ENCODE data around the gene GDF7. TPM values are rescaled to one million over a fixed set of nuclear protein-coding genes. Genes with fewer than 3 reads are reported as not detected.

The GDF7 gene
- total and polyA plus RNA-seq, 4 donors, result 4.1 to 16.4 (median 15.7) TPM

DNA sequence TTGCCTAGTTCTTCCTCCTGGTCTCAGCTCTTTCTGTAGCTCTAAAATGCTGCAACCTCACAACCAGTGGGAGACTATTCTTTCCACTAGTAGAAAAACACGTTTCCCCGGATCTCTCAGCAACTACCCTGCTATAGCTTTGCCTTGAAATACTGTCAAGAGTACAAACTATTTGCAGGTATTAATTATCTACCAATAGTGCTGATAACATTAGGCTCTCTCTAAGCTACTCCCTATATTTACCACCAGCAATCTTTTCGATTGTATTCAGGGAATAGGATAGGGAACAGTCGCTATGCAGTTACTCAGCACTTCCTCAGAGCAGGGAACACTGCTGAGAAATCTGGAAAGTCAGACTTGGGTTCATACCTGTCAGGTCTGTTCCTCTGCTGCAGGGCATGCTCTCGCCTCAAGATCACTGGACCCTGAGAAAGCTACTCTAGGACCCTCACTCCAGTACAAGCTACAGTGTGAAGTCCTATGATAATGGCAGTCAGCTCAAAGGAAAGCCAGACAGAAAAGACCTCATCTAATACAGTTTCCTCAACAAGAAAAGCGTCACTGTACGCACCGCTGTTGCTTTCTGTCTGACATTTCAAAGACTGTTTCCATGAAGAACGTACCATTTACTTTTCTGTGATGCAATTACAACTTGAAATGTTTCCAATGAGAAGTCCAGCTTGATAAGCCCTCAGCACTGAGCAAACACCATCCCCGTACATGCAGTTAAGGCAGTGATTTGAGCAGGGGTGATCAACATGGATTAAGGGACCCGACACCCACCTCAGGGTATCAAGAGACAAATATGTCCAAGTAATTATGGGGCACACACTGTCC, 22.7 kb downstream of the GDF7 start:
- no peaks in the 10 kb centered on the region for H3K27me3 ChIP-seq (ENCODE audit: control insufficient read depth in 1 of 2, insufficient read depth in 2 of 2, low read length in 1 of 2)
- ATAC-seq (ENCODE audit: low FRiP score) (no peak), DNase-seq (no peak)
- intact Hi-C loops (cut with DNase I), result loop anchor here in 1 of 2 donors (10.0 kb wide), 1 partner anchor 65 kb away; no protein-coding TSS in a partner anchor
- H3K36me3 ChIP-seq (ENCODE audit: control insufficient read depth in 1 of 2, insufficient read depth in 2 of 2, low read length in 1 of 2), result peaks cover 0 to 2% of the 10 kb centered on the region in 2 donors
- H3K9me3 ChIP-seq (ENCODE audit: control insufficient read depth, low read length), result no peaks in the 10 kb centered on the region
- no peak overlapping the region for H3K4me3 ChIP-seq (ENCODE audit: low read length in 2 of 2)
- 76 to 87% methylated on average over 11 of the region's 11 CpGs for WGBS, 2 donors
- no peak overlapping the region for H3K27ac ChIP-seq (ENCODE audit: low read depth in 1 of 2, low read length in 2 of 2)
- H3K4me1 ChIP-seq (ENCODE audit: control insufficient read depth in 1 of 2, insufficient read depth in 2 of 2, low read length in 2 of 2), result no peaks in the 10 kb centered on the region

DNA sequence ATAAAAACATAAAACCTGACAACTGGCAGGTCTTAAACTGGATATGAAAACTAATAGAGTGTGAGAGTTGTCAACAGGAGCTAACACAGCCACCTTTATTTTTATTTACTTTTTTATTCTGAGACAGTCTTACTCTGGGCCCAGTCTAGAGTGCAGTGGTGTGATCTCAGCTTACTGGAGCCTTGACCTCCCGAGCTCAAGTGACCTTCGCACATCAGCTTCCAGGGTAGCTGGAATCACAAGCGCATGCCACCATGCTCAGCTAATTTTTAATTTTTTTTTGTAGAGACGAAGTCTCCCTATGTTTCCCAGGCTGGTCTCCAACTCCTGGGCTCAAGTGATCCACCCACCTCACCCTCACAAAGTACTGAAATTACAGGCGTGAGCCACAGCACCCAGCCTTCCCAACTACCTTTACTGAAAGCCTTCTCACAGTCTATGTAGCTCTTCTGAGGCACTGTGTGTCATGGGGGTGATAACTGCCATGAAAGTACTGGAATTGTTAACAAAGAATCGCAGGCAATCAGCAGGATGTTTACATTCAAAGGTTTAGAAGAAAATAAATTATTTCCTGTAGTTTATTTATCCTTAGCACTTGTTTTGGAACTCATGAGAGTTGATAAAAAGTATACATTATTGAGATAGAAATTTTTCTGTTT, 24.3 kb downstream of the GDF7 start:
- peaks cover 0 to 2% of the 10 kb centered on the region in 2 donors for H3K36me3 ChIP-seq (ENCODE audit: control insufficient read depth in 1 of 2, insufficient read depth in 2 of 2, low read length in 1 of 2)
- intact Hi-C loops (cut with DNase I), result loop anchor here in 1 of 2 donors (10.0 kb wide), 1 partner anchor 64 kb away; no protein-coding TSS in a partner anchor
- WGBS, 2 donors, result 86 to 88% methylated on average over 6 of the region's 6 CpGs

DNA sequence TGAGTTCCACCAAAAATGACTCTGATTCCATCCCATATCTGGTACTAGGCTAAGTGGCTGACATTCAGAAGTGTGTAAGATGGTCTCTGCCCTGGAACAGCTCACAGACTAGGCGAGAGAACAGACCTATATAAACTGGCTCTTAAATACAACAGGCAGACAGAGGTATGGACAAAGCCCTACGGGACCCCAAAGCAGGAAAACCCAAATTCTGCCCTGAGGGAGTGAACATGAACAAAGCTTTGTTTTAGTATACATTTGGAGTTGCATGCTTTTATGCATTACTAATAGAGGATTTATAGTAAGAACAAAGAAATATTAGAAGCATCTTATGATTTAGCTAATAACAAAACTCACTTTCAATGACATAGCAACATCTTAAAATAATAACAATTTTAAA, 25.1 kb downstream of the GDF7 start:
- no peak for ATAC-seq (ENCODE audit: low FRiP score)
- DNase-seq, result no peak

More for the DNA sequence above, 24.3 kb downstream of the GDF7 start:
- no peak overlapping the region for H3K27ac ChIP-seq (ENCODE audit: low read depth in 1 of 2, low read length in 2 of 2)
- no peaks in the 10 kb centered on the region for H3K9me3 ChIP-seq (ENCODE audit: control insufficient read depth, low read length)
- H3K27me3 ChIP-seq (ENCODE audit: control insufficient read depth in 1 of 2, insufficient read depth in 2 of 2, low read length in 1 of 2), result no peaks in the 10 kb centered on the region
- ATAC-seq (ENCODE audit: low FRiP score), result no peak
- DNase-seq, result no peak
- no peaks in the 10 kb centered on the region for H3K4me1 ChIP-seq (ENCODE audit: control insufficient read depth in 1 of 2, insufficient read depth in 2 of 2, low read length in 2 of 2)
- H3K4me3 ChIP-seq (ENCODE audit: low read length in 2 of 2), result no peak overlapping the region

DNA sequence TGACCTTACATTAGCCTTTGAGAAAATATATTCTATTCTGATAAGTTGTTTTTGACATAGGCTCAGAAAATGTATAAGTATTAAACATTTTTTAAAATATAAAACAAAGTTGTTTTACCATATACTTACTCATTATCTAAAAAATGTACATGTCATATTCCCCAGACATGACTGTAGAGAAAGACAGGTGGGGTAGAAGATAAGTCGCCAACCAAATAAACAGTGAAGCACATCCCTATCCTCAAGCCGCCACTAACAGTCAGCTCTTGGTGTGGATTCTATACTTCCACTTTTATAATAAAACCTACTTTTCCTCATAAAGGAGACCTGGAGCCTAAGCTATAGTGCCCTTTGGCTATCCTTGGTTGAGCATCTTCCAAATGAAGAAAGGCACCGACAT, 26.4 kb downstream of the GDF7 start:
- Histone ChIP-seq H3K27ac (ENCODE audit: low read depth in 1 of 2, low read length in 2 of 2) (no peak overlapping the region), H3K4me1 (ENCODE audit: control insufficient read depth in 1 of 2, insufficient read depth in 2 of 2, low read length in 2 of 2) (no peaks in the 10 kb centered on the region), H3K36me3 (ENCODE audit: control insufficient read depth in 1 of 2, insufficient read depth in 2 of 2, low read length in 1 of 2) (no peaks in the 10 kb centered on the region), H3K27me3 (ENCODE audit: control insufficient read depth in 1 of 2, insufficient read depth in 2 of 2, low read length in 1 of 2) (no peaks in the 10 kb centered on the region), H3K9me3 (ENCODE audit: control insufficient read depth, low read length) (no peaks in the 10 kb centered on the region), H3K4me3 (ENCODE audit: low read length in 2 of 2) (no peak overlapping the region)
- WGBS, 2 donors, result 91 to 93% methylated on average over 3 of the region's 3 CpGs
- DNase-seq (no peak), ATAC-seq (ENCODE audit: low FRiP score) (no peak)
- intact Hi-C loops (cut with DNase I), result loop anchor here in 1 of 2 donors (10.0 kb wide), 1 partner anchor 61 kb away; no protein-coding TSS in a partner anchor

More for the DNA sequence above, 25.1 kb downstream of the GDF7 start:
- no peaks in the 10 kb centered on the region for H3K4me1 ChIP-seq (ENCODE audit: control insufficient read depth in 1 of 2, insufficient read depth in 2 of 2, low read length in 2 of 2)
- intact Hi-C loops (cut with DNase I), result loop anchor here in 1 of 2 donors (10.0 kb wide), 1 partner anchor 63 kb away; no protein-coding TSS in a partner anchor
- H3K27ac ChIP-seq (ENCODE audit: low read depth in 1 of 2, low read length in 2 of 2), result no peak overlapping the region
- no peak overlapping the region for H3K4me3 ChIP-seq (ENCODE audit: low read length in 2 of 2)
- H3K27me3 ChIP-seq (ENCODE audit: control insufficient read depth in 1 of 2, insufficient read depth in 2 of 2, low read length in 1 of 2), result no peaks in the 10 kb centered on the region
- 89 to 94% methylated on average over 2 of the region's 2 CpGs for WGBS, 2 donors
- peaks cover 0 to 2% of the 10 kb centered on the region in 2 donors for H3K36me3 ChIP-seq (ENCODE audit: control insufficient read depth in 1 of 2, insufficient read depth in 2 of 2, low read length in 1 of 2)
- H3K9me3 ChIP-seq (ENCODE audit: control insufficient read depth, low read length), result no peaks in the 10 kb centered on the region

DNA sequence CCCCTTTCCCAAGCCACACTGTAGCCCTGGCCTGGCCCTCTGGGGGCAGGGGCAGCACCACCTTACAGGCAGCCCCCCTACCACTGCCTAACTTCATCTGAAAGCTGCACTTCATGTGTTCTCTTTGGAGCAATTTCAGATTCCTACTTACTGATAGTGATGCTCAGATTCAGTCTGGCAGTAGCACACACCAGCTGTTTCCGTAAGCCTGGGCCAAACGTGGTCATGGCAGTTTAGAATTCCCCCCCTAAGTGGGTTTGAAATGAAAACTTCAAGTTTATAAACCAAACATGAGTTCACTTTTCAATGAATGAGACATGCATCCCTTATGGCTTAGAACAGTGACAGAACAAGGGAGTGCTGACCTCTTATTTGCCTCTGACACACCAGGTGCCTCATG, 29.4 kb downstream of the GDF7 start:
- DNase-seq (no peak), ATAC-seq (ENCODE audit: low FRiP score) (no peak)
- H3K9me3 ChIP-seq (ENCODE audit: control insufficient read depth, low read length), result no peaks in the 10 kb centered on the region
- peaks cover 3% of the 10 kb centered on the region in 2 donors for H3K4me1 ChIP-seq (ENCODE audit: control insufficient read depth in 1 of 2, insufficient read depth in 2 of 2, low read length in 2 of 2)
- H3K36me3 ChIP-seq (ENCODE audit: control insufficient read depth in 1 of 2, insufficient read depth in 2 of 2, low read length in 1 of 2), result no peaks in the 10 kb centered on the region
- intact Hi-C loops (cut with DNase I), result loop anchor here in 1 of 2 donors (10.0 kb wide), 1 partner anchor 58 kb away; no protein-coding TSS in a partner anchor
- H3K4me3 ChIP-seq (ENCODE audit: low read length in 2 of 2), result no peak overlapping the region
- H3K27ac ChIP-seq (ENCODE audit: low read depth in 1 of 2, low read length in 2 of 2), result no peak overlapping the region
- 46 to 52% methylated on average over 2 of the region's 2 CpGs for WGBS, 2 donors
- no peaks in the 10 kb centered on the region for H3K27me3 ChIP-seq (ENCODE audit: control insufficient read depth in 1 of 2, insufficient read depth in 2 of 2, low read length in 1 of 2)

DNA sequence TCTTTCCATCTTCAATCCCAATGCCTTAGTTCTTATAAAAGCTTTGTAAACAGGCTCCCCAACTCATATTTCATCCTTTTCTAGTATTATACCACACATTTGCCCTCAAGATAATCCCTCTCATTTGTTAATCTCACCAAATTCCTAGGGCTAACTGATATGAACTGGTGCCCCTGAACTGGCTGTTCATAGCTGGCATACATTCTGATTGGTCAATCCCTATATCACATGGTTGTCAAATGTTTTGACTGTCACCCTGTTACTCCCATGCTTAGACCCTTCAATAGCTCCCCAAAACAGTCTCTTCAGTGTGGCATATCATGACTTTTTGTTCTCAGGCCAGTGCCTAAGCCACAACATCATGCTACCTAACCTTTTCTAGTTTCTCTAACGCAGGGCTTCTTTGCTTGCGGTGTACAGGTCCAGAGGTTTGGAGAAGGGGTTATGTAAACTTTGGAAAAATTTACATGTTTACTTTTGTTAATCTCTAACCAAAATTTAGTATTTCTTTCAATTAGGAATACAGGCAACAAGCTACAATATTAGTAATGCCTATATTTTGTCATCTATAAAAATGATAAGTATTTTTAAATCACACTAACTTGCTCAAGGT, 30.5 kb downstream of the GDF7 start:
- H3K27me3 ChIP-seq (ENCODE audit: control insufficient read depth in 1 of 2, insufficient read depth in 2 of 2, low read length in 1 of 2), result no peaks in the 10 kb centered on the region
- intact Hi-C loops (cut with DNase I), result loop anchor here in 1 of 2 donors (10.0 kb wide), 1 partner anchor 57 kb away; no protein-coding TSS in a partner anchor
- H3K4me1 ChIP-seq (ENCODE audit: control insufficient read depth in 1 of 2, insufficient read depth in 2 of 2, low read length in 2 of 2), result peaks cover 3% of the 10 kb centered on the region in 2 donors
- 98% methylated on average over 2 of the region's 2 CpGs for WGBS, 2 donors
- no peak overlapping the region for H3K4me3 ChIP-seq (ENCODE audit: low read length in 2 of 2)
- ATAC-seq (ENCODE audit: low FRiP score), result no peak
- H3K9me3 ChIP-seq (ENCODE audit: control insufficient read depth, low read length), result no peaks in the 10 kb centered on the region
- no peaks in the 10 kb centered on the region for H3K36me3 ChIP-seq (ENCODE audit: control insufficient read depth in 1 of 2, insufficient read depth in 2 of 2, low read length in 1 of 2)
- H3K27ac ChIP-seq (ENCODE audit: low read depth in 1 of 2, low read length in 2 of 2), result no peak overlapping the region
- no peak for DNase-seq

DNA sequence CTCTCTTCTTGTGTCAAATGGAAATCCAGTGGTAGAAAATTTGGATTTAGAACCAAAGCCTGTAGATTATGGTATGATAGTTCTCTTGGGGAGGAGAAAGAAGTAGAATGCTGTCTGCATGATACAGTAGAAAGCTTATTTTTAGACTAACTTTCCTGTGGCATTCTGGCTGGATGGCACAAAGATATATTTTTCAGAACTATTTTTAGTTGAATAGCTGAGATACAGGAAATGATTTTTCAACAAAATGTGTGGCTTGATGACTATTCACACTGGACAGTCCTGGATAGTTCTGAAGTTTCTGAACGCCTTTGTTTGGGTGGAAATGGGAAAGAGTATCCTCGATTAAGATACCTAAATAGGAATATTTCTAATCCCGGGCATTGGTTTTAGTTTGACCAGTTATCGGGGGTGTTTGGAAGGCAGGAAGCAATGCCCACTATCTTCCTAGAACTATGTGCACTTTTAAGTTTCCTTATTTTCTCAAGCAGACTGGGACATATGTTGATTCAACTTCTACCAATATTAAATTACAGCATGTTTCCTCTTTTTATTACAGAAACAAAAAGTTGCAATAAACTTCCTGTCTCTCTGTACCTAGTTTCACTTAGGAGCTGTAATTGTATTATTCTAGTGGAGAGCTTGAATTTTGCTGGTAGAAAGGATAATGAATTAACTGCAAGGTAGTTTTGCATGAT, 32.1 kb downstream of the GDF7 start:
- DNase-seq (no peak), ATAC-seq (ENCODE audit: low FRiP score) (no peak)
- no peaks in the 10 kb centered on the region for H3K36me3 ChIP-seq (ENCODE audit: control insufficient read depth in 1 of 2, insufficient read depth in 2 of 2, low read length in 1 of 2)
- H3K27ac ChIP-seq (ENCODE audit: low read depth in 1 of 2, low read length in 2 of 2), result no peak overlapping the region
- no peaks in the 10 kb centered on the region for H3K9me3 ChIP-seq (ENCODE audit: control insufficient read depth, low read length)
- WGBS, 2 donors, result 4 to 8% methylated on average over 4 of the region's 4 CpGs
- intact Hi-C loops (cut with DNase I), result loop anchor here in 1 of 2 donors (10.0 kb wide), 1 partner anchor 56 kb away; no protein-coding TSS in a partner anchor
- peak overlapping the region; percentile 33 to 88 for H3K4me3 ChIP-seq (ENCODE audit: low read length in 2 of 2)
- H3K27me3 ChIP-seq (ENCODE audit: control insufficient read depth in 1 of 2, insufficient read depth in 2 of 2, low read length in 1 of 2), result no peaks in the 10 kb centered on the region
- peaks cover 3% of the 10 kb centered on the region in 2 donors for H3K4me1 ChIP-seq (ENCODE audit: control insufficient read depth in 1 of 2, insufficient read depth in 2 of 2, low read length in 2 of 2)

DNA sequence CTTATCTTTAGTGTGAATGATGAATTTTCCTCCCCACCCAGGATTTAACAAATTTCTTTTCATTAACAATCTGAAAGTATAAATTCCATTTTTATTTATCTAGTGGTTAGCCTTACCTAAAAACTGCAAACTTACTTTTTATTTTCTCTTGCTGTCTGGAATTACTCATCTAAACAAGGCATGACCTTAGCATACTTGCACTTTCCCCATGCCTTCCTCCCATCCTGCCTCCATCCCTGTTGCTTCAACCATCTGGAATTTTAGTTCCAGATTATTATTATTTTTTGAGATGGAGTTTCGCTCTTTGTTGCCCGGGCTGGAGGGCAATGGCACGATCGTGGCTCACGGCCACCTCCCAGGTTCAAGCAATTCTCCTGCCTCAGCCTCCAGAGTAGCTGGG, 35.6 kb downstream of the GDF7 start:
- WGBS, 2 donors, result 75 to 82% methylated on average over 5 of the region's 5 CpGs
- DNase-seq (no peak), ATAC-seq (ENCODE audit: low FRiP score) (no peak)
- H3K4me3 ChIP-seq (ENCODE audit: low read length in 2 of 2), result no peak overlapping the region
- intact Hi-C loops (cut with DNase I), result no loop called here
- H3K27ac ChIP-seq (ENCODE audit: low read depth in 1 of 2, low read length in 2 of 2), result no peak overlapping the region
- H3K9me3 ChIP-seq (ENCODE audit: control insufficient read depth, low read length), result no peaks in the 10 kb centered on the region
- H3K27me3 ChIP-seq (ENCODE audit: control insufficient read depth in 1 of 2, insufficient read depth in 2 of 2, low read length in 1 of 2), result no peaks in the 10 kb centered on the region
- H3K4me1 ChIP-seq (ENCODE audit: control insufficient read depth in 1 of 2, insufficient read depth in 2 of 2, low read length in 2 of 2), result peaks cover 3% of the 10 kb centered on the region in 2 donors
- H3K36me3 ChIP-seq (ENCODE audit: control insufficient read depth in 1 of 2, insufficient read depth in 2 of 2, low read length in 1 of 2), result no peaks in the 10 kb centered on the region
